ENCODE data around the gene TCERG1.

GRCh38 chr5:146461319-146461718 is 14.2 kb downstream of the TCERG1 start:
- TF ChIP-seq CTCF (IDR thresholded peaks at IDR 0.05): no peak
- no peak for TF ChIP-seq POLR2A (IDR thresholded peaks at IDR 0.05)
- TF ChIP-seq POLR2AphosphoS5 (IDR thresholded peaks at IDR 0.05): no peak
- TF ChIP-seq EP300 (IDR thresholded peaks at IDR 0.05; ENCODE audit: low read depth): no peak

All from transverse colon (tissue), 4 donors.